Osteoblast (primary cell): Measurements from ENCODE around the gene CSTF3. TPM values are rescaled to one million over a fixed set of nuclear protein-coding genes. Genes with fewer than 3 reads are reported as not detected.
A peak's percentile ranks its signal among the peaks of the same experiment; 100 is the strongest.

ENCODE experiments used
- DNase-seq: peaks from one replicate; pipeline ENCODE4 v3.0.0; 2011; ENCODE audit warnings: low spot score, mixed read lengths; ENCODE audit not compliant: insufficient read length; ENCODE audit errors: missing footprints
- H2AFZ ChIP-seq: 2 replicates; pipeline ENCODE4 v1.6.0; 2011; ENCODE audit warnings: mild to moderate bottlenecking, low read length
- H3K27ac ChIP-seq: 2 replicates; pipeline ENCODE4 v1.5.1; 2011; ENCODE audit warnings: mild to moderate bottlenecking, low read depth, low read length, moderate library complexity
- H3K27me3 ChIP-seq: 2 replicates; pipeline ENCODE4 v1.6.0; 2012; ENCODE audit warnings: mild to moderate bottlenecking, control low read depth, inconsistent platforms, low read length, moderate library complexity; ENCODE audit not compliant: insufficient read depth
- H3K36me3 ChIP-seq: 2 replicates; pipeline ENCODE4 v1.5.1; 2011; ENCODE audit warnings: mild to moderate bottlenecking, low read length, control low read depth, moderate library complexity; ENCODE audit not compliant: insufficient read depth
- H3K4me1 ChIP-seq: 2 replicates; pipeline ENCODE4 v1.5.1; 2011; ENCODE audit warnings: mild to moderate bottlenecking, low read length, control low read depth, moderate library complexity; ENCODE audit not compliant: insufficient read depth
- H3K4me2 ChIP-seq: 2 replicates; pipeline ENCODE4 v1.6.0; 2011; ENCODE audit warnings: mild to moderate bottlenecking, low read length; ENCODE audit not compliant: insufficient read depth
- H3K4me3 ChIP-seq: fragments of 200-600 bp; sonication (generic); 3 replicates; pipeline ENCODE4 v1.5.1; 2012; ENCODE audit warnings: mild to moderate bottlenecking, low read length, inconsistent platforms; ENCODE audit not compliant: insufficient read depth
- H3K79me2 ChIP-seq: 2 replicates; pipeline ENCODE4 v1.6.0; 2012; ENCODE audit warnings: mild to moderate bottlenecking, low read length, control low read depth, inconsistent platforms; ENCODE audit not compliant: insufficient read depth
- H3K9me3 ChIP-seq: 2 replicates; pipeline ENCODE4 v1.5.1; 2011; ENCODE audit warnings: low read depth, low read length, control low read depth
- H4K20me1 ChIP-seq: 2 replicates; pipeline ENCODE4 v1.6.0; 2012; ENCODE audit warnings: mild to moderate bottlenecking, low read length, control low read depth; ENCODE audit not compliant: insufficient read depth
- total RNA-seq: library from RNA; depleted of rRNA; stranded (reverse); fragments of >200 nt; gene quantifications from 2 replicates; pipeline ENCODE4 v1.2.3, GENCODE V29; 2012
- TF ChIP-seq, protein P1 (sequence below): IDR thresholded peaks from 2 replicates; pipeline ENCODE4 v1.5.1; 2011; ENCODE audit warnings: mild to moderate bottlenecking, low read depth, low read length, moderate library complexity; ENCODE audit errors: extremely low read depth

CSTF3 gene
- 15.0 and 16.3 TPM in 2 replicates for total RNA-seq

- peaks cover 50% of the 10 kb centered on the region for H3K79me2 ChIP-seq
Measured at GRCh38 chr11:33161120-33162005, at the start of gene CSTF3. TSS of gene CSTF3 (minus strand) at chr11:33161480. CDS start at chr11:33161325, 155 bp downstream.

DNA sequence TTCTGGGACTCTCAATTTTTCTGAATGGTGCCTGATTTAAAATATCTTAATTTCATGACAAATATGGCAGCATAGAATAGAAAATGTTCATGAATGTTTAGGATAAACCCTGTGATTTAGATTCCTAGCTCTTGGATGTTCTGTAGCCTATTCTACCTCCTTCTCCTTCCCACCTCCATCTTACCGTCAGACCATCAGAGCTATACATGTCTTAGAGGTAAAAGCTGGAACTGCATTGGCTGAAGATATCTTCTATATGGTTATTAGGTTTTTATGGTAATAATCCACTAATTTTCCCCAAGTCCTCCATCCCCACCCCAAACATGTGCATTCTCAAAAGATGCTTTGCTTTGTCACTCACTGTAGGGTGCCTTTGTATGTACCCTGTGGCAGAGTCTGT lies 46.9 kb upstream of the CSTF3 start:
- H3K4me2 ChIP-seq = no peak overlapping the region
- no peaks in the 10 kb centered on the region for H3K4me1 ChIP-seq
- H3K79me2 ChIP-seq = no peaks in the 10 kb centered on the region
- no peaks in the 10 kb centered on the region for H3K27me3 ChIP-seq
- TF ChIP-seq, protein P1, sequence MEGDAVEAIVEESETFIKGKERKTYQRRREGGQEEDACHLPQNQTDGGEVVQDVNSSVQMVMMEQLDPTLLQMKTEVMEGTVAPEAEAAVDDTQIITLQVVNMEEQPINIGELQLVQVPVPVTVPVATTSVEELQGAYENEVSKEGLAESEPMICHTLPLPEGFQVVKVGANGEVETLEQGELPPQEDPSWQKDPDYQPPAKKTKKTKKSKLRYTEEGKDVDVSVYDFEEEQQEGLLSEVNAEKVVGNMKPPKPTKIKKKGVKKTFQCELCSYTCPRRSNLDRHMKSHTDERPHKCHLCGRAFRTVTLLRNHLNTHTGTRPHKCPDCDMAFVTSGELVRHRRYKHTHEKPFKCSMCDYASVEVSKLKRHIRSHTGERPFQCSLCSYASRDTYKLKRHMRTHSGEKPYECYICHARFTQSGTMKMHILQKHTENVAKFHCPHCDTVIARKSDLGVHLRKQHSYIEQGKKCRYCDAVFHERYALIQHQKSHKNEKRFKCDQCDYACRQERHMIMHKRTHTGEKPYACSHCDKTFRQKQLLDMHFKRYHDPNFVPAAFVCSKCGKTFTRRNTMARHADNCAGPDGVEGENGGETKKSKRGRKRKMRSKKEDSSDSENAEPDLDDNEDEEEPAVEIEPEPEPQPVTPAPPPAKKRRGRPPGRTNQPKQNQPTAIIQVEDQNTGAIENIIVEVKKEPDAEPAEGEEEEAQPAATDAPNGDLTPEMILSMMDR = no peak
- no peak overlapping the region for H3K27ac ChIP-seq
- no peak overlapping the region for H2AFZ ChIP-seq
- H3K4me3 ChIP-seq = no peak overlapping the region
- H3K36me3 ChIP-seq = no peaks in the 10 kb centered on the region
- H3K9me3 ChIP-seq = no peaks in the 10 kb centered on the region
- no peaks in the 10 kb centered on the region for H4K20me1 ChIP-seq
- peak; percentile 18 for DNase-seq

More at GRCh38 chr11:33161120-33162005, at the start of gene CSTF3:
- Histone ChIP-seq H3K27me3 (no peaks in the 10 kb centered on the region), H3K4me3 (peak within 1 kb of the TSS; percentile 97), H3K4me2 (peak within 1 kb of the TSS; percentile 86), H3K9me3 (no peaks in the 10 kb centered on the region), H3K27ac (peak within 1 kb of the TSS; percentile 99), H4K20me1 (peaks cover 25% of the 10 kb centered on the region), H3K4me1 (peaks cover 27% of the 10 kb centered on the region), H2AFZ (peak within 1 kb of the TSS; percentile 93), H3K36me3 (no peaks in the 10 kb centered on the region)
- peak; percentile 93 for DNase-seq
- TF ChIP-seq, protein P1 = peak; percentile 40

GRCh38 chr11:33207408-33207985 lies 46.2 kb upstream of the CSTF3 start:
- no peaks in the 10 kb centered on the region for H3K27me3 ChIP-seq
- H3K4me3 ChIP-seq = no peak overlapping the region
- no peak overlapping the region for H3K27ac ChIP-seq
- no peaks in the 10 kb centered on the region for H3K9me3 ChIP-seq
- no peak overlapping the region for H3K4me2 ChIP-seq
- DNase-seq = peak; percentile 51
- H4K20me1 ChIP-seq = no peaks in the 10 kb centered on the region
- no peaks in the 10 kb centered on the region for H3K36me3 ChIP-seq
- no peaks in the 10 kb centered on the region for H3K4me1 ChIP-seq
- TF ChIP-seq, protein P1 = no peak
- no peaks in the 10 kb centered on the region for H3K79me2 ChIP-seq
- no peak overlapping the region for H2AFZ ChIP-seq
